Daoy (cell line): ENCODE data around the gene NELFE. TPM values are rescaled to one million over a fixed set of nuclear protein-coding genes. Genes with fewer than 3 reads are reported as not detected.
"Not testable (repeated sequence)": the region's sequence is repeated elsewhere in the genome, so short reads cannot be mapped to it uniquely, and the experiment has no call there.

Experiments
- DNase-seq: peaks from one replicate; pipeline ENCODE4 v3.0.0-alpha.2; 2015; ENCODE audit warnings: low read depth
- total RNA-seq: library from RNA; depleted of rRNA; stranded (reverse); fragments of >200 nt; shearing (Covaris generic); gene quantifications from 2 replicates; pipeline ENCODE4 v1.2.3, GENCODE V29; 2014; rRNA removed

The NELFE gene
- total RNA-seq, 1 experiment from 2014 or later, result 180 TPM

- DNase-seq, result no peak
These were observed 39.0 kb downstream of the NELFE start for GRCh38 chr6:31919624-31920303.

- no peak for DNase-seq
These were observed 40.6 kb downstream of the NELFE start for GRCh38 chr6:31918069-31918720.

- no peak for DNase-seq
These were observed 43.0 kb downstream of the NELFE start for GRCh38 chr6:31915756-31916155.

- DNase-seq, result no peak
These were observed 43.4 kb downstream of the NELFE start for GRCh38 chr6:31915351-31915750.

- no peak for DNase-seq
These were observed 46.8 kb downstream of the NELFE start for GRCh38 chr6:31911826-31912585.

- not testable (repeated sequence) for DNase-seq
These were observed 49.5 kb downstream of the NELFE start for GRCh38 chr6:31909298-31909697.

- DNase-seq, result peak; percentile 55
These were observed 50.0 kb downstream of the NELFE start for GRCh38 chr6:31908791-31909190.

- DNase-seq, result not testable (repeated sequence)
These were observed 50.5 kb downstream of the NELFE start for GRCh38 chr6:31908255-31908654.

GRCh38 chr6:31907158-31907813 lies 51.5 kb downstream of the NELFE start:
- peak; percentile 88 for DNase-seq

GRCh38 chr6:31906727-31907126 lies 52.0 kb downstream of the NELFE start:
- not testable (repeated sequence) for DNase-seq

GRCh38 chr6:31906122-31906521 lies 52.6 kb downstream of the NELFE start:
- no peak for DNase-seq

GRCh38 chr6:31905041-31905440 lies 53.7 kb downstream of the NELFE start:
- DNase-seq, result no peak

GRCh38 chr6:31903957-31904356 lies 54.8 kb downstream of the NELFE start:
- no peak for DNase-seq

Other genes with a start within 250 kb of the NELFE start
- gene LY6G6D, start 243.6 kb downstream of the NELFE start, total RNA-seq, result not detected in 2 replicates
- not detected in 2 replicates for gene LY6G6C, start 237.2 kb downstream of the NELFE start, total RNA-seq
- not detected in 2 replicates for gene MPIG6B, start 235.6 kb downstream of the NELFE start, total RNA-seq
- 46.1 and 55.6 TPM in 2 replicates for gene DDAH2, start 229.7 kb downstream of the NELFE start, total RNA-seq
- 1,198 and 1,241 TPM in 2 replicates for gene CLIC1, start 222.4 kb downstream of the NELFE start, total RNA-seq
- gene MSH5, start 219.0 kb downstream of the NELFE start, total RNA-seq, result 19.9 and 20.9 TPM in 2 replicates
- gene SAPCD1, start 196.3 kb downstream of the NELFE start, total RNA-seq, result 0.27 and 1.6 TPM in 2 replicates
- gene VWA7, start 181.6 kb downstream of the NELFE start, total RNA-seq, result 0.34 TPM in 1 of 2 replicates, not detected in the other
- 77.3 and 80.3 TPM in 2 replicates for gene VARS1, start 163.2 kb downstream of the NELFE start, total RNA-seq
- 91.8 and 146 TPM in 2 replicates for gene LSM2, start 152.0 kb downstream of the NELFE start, total RNA-seq
- gene HSPA1L, start 143.7 kb downstream of the NELFE start, total RNA-seq, result 0.12 and 0.80 TPM in 2 replicates
- 148 and 171 TPM in 2 replicates for gene HSPA1A, start 143.4 kb downstream of the NELFE start, total RNA-seq
- 194 and 206 TPM in 2 replicates for gene HSPA1B, start 131.2 kb downstream of the NELFE start, total RNA-seq
- 46.6 and 51.0 TPM in 2 replicates for gene NEU1, start 96.2 kb downstream of the NELFE start, total RNA-seq
- gene SLC44A4, start 80.0 kb downstream of the NELFE start, total RNA-seq, result not detected in 2 replicates
- gene EHMT2, start 61.3 kb downstream of the NELFE start, total RNA-seq, result 72.8 and 80.6 TPM in 2 replicates
- 7.5 and 9.8 TPM in 2 replicates for gene ZBTB12, start 56.9 kb downstream of the NELFE start, total RNA-seq
- gene C2, start 31.3 kb downstream of the NELFE start, total RNA-seq, result 0.24 and 1.5 TPM in 2 replicates
- gene CFB, start 12.9 kb downstream of the NELFE start, total RNA-seq, result 0.18 and 0.86 TPM in 2 replicates
- gene SKIC2, start 204 bp upstream of the NELFE start, total RNA-seq, result 59.7 and 62.5 TPM in 2 replicates
- gene DXO, start 13.2 kb upstream of the NELFE start, total RNA-seq, result 24.3 and 26.0 TPM in 2 replicates
- 0.27 and 3.2 TPM in 2 replicates for gene C4A, start 23.1 kb upstream of the NELFE start, total RNA-seq
- gene C4B, start 55.8 kb upstream of the NELFE start, total RNA-seq, result 0.30 and 3.7 TPM in 2 replicates
- gene CYP21A2, start 79.4 kb upstream of the NELFE start, total RNA-seq, result not detected in 2 replicates
- 0.11 and 0.24 TPM in 2 replicates for gene TNXB, start 150.4 kb upstream of the NELFE start, total RNA-seq
- gene ATF6B, start 169.3 kb upstream of the NELFE start, total RNA-seq, result 16.6 and 17.7 TPM in 2 replicates
- gene FKBPL, start 171.3 kb upstream of the NELFE start, total RNA-seq, result 12.7 and 20.2 TPM in 2 replicates
- not detected in 2 replicates for gene PRRT1, start 193.0 kb upstream of the NELFE start, total RNA-seq
- 29.4 and 145 TPM in 2 replicates for gene PPT2, start 195.2 kb upstream of the NELFE start, total RNA-seq
- gene EGFL8, start 205.6 kb upstream of the NELFE start, total RNA-seq, result 0.21 and 2.2 TPM in 2 replicates
- 37.4 and 42.6 TPM in 2 replicates for gene AGPAT1, start 217.1 kb upstream of the NELFE start, total RNA-seq
- 70.4 and 80.2 TPM in 2 replicates for gene RNF5, start 219.4 kb upstream of the NELFE start, total RNA-seq
- gene AGER, start 225.3 kb upstream of the NELFE start, total RNA-seq, result 0.60 and 1.1 TPM in 2 replicates
- 31.7 and 45.4 TPM in 2 replicates for gene PBX2, start 231.2 kb upstream of the NELFE start, total RNA-seq
- gene GPSM3, start 233.7 kb upstream of the NELFE start, total RNA-seq, result 2.2 and 6.6 TPM in 2 replicates